GM12801 (cell line): ENCODE results near the gene LRPAP1.

Experiments
- TF ChIP-seq, protein P1 (sequence below): IDR thresholded peaks from one replicate; pipeline ENCODE4 v1.5.1; 2011; ENCODE audit warnings: control low read depth; ENCODE audit not compliant: insufficient read length; ENCODE audit errors: extremely low read depth

The LRPAP1 gene

DNA sequence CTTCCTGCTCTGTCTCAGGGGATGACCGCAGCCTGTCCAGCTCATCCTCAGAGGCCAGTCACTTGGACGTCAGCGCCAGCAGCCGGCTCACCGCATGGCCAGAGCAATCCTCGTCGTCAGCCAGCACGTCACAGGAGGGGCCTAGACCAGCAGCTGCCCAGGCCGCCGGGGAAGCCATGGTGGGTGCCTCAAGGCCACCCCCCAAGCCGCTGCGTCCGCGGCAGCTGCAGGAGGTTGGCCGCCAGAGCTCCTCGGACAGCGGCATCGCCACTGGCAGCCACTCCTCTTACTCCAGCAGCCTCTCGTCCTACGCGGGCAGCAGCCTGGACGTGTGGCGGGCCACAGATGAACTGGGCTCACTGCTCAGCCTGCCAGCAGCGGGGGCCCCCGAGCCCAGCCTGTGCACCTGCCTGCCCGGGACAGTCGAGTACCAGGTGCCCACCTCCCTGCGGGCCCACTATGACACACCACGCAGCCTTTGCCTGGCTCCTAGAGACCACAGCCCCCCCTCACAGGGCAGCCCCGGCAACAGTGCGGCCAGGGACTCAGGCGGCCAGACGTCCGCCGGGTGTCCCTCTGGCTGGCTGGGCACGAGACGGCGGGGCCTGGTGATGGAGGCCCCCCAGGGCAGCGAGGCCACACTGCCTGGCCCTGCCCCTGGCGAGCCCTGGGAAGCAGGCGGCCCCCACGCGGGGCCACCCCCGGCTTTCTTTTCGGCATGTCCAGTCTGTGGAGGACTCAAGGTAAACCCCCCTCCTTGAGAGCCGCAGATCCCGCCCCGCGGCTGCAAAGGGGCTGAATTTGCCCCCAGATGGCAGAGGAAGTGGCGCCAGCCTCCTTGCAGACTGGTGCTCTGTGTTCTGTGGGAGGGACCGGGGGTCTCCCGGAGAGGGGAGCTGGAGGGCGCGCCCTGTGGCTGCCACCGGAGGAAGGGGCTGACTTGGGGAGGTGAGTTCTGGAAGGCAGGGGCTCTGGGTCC, 39.2 kb downstream of the LRPAP1 start:
- TF ChIP-seq, protein P1, sequence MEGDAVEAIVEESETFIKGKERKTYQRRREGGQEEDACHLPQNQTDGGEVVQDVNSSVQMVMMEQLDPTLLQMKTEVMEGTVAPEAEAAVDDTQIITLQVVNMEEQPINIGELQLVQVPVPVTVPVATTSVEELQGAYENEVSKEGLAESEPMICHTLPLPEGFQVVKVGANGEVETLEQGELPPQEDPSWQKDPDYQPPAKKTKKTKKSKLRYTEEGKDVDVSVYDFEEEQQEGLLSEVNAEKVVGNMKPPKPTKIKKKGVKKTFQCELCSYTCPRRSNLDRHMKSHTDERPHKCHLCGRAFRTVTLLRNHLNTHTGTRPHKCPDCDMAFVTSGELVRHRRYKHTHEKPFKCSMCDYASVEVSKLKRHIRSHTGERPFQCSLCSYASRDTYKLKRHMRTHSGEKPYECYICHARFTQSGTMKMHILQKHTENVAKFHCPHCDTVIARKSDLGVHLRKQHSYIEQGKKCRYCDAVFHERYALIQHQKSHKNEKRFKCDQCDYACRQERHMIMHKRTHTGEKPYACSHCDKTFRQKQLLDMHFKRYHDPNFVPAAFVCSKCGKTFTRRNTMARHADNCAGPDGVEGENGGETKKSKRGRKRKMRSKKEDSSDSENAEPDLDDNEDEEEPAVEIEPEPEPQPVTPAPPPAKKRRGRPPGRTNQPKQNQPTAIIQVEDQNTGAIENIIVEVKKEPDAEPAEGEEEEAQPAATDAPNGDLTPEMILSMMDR, result no peak

DNA sequence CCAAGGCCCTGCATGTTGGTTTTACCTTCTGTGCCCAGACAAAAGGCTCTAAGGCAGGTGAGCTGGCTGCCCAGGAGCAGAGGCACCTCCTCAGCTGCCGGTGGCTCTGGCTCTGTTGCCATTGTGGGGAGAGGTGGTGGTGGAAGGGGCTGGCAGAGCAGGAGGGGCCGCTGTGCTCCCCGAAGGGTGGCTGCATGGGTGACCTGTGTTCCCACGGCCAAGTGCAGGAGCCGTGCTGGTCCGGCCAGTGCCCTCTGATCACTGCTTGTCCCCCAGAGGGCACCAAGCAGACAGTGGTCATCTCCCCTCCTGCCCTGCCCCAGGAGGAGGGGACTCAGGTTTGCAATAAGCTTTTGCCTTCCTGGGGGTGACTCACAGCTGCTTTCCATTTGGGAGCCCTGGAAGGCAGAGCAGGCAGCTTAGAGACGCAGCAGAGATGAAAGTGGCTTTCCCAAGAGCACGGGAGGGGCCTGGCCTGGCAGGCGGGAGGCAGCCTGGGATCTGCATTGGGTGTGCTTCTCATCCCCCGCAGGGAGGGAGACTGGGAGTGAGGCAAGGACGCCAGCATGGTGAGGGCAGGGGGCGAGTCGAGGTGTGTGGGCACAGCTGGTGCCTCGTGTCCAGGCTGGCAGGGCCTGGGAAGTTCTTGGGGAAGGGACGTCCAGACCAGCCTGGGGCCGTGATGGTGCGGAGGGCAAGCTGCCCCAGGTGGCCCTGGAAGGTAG, 40.4 kb downstream of the LRPAP1 start:
- TF ChIP-seq, protein P1, result no peak

DNA sequence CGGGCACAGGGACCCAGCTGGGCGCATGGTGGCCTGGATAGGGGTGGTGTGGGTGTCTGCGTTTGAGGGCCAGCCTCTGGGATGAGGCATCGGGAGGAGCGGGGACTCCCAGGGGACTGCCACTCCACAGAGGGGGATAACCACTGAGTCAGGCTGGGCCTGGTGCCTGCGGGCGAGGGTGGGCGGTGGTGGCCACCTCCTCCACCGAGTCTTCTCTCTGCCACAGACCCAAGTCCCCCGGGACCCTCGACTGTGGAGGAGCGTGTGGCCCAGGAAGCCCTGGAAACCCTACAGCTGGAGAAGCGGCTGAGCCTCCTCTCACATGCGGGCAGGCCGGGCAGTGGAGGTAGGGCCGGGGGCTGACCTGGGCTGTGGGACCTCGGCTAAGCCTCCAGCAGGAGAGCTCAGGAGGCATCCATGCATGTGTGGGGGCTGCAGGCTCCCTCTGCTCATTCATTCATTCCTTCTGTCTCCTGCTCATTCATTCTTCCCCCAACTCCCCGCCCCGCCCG, 42.7 kb downstream of the LRPAP1 start:
- TF ChIP-seq, protein P1, result no peak

DNA sequence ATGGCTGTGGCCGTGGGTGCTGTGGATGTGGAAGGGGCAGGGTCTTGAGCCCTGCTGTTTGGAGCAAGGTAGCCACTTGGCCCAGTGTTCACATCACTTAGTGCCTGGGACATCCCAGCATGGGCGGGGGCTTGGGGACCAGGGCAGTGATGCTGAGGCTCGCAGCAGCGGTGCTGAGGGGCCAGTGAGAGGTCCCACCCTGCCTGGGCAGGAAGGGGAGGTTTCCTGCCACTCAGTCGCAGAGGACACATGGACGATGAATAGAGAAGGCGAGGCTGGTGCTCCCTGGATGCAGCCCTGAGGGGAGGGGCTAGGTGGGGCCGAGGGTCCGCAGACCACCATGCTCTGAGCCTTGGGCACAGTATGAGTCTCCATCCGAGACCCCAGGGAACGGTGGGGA, 43.4 kb downstream of the LRPAP1 start:
- TF ChIP-seq, protein P1, result no peak

DNA sequence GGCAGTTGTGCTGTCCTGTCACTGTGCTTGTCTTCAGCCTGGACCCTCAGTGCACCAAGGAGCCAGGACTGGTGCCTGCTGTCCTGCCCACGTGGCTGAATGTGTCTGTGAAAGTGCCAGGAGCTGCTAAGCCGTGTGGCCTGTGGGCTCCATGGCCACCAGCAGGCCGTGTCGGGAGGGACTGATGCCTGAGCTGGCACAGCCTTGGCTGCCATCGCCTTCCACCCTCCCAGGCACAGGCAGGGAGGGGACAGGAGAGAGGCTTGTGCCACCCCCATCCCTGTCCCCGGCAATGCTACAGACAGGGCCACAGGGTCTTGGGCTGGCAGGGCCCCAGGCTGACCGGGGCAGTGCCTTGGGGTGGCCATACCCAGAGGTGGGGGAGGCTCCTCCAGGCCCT, 44.4 kb downstream of the LRPAP1 start:
- TF ChIP-seq, protein P1, result no peak

DNA sequence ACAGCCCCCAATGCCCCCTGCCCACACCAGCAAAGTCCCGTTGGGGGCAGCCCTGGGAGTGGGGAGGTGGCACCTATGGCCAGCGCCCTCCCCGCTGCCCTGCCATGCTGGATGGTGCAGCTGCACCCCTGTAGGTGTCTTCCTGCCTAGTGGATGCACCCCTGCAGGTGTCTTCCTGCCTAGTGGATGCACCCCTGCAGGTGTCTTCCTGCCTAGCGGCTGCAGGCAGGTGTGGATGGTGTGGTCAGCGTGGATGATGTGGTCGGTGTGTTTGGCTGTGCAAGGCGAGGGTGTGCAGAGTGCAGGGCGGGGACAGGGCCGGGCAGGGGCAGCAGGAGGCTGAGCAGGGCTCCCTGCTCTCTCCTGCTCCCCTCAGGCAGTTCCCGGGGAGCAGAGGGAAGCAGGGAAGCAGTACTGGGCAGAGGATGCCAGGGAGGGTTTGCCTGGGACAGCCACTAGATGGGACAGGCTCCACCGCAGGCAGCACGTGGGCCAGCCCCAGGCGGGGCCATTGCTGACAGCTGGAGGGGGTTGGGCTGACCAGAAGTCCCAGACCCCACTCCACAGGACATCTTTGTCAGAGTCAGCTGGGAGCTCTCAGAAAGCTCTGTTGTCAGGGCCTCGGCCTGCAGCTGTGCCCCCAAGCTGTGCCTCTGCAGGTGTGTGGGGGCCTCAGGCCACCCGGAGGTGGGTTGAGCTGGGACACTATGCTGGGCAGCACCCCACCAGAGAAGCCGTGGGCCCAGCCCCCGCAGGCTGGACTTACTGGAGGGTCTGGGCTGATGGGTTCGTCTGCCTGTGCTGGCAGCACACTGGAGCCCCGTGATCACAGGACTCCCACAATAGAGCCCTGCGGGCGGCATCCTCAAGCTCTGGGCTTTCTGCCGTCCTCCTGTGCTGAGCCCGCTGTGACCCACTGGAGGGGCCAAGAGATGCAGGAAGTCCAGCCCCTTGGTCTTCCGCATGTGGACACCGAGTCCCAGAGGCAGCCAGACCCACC, 45.4 kb downstream of the LRPAP1 start:
- TF ChIP-seq, protein P1, result no peak
